ENCODE results near the gene MRPS7. TPM values are rescaled to one million over a fixed set of nuclear protein-coding genes. Genes with fewer than 3 reads are reported as not detected.
A peak's percentile ranks its signal among the peaks of the same experiment; 100 is the strongest.

Gene MRPS7
- total and polyA plus RNA-seq, 2 donors (not counting 3 experiments of a cell fraction or from before 2014, with no cell fraction given), result 79.8 to 82.8 TPM

DNA sequence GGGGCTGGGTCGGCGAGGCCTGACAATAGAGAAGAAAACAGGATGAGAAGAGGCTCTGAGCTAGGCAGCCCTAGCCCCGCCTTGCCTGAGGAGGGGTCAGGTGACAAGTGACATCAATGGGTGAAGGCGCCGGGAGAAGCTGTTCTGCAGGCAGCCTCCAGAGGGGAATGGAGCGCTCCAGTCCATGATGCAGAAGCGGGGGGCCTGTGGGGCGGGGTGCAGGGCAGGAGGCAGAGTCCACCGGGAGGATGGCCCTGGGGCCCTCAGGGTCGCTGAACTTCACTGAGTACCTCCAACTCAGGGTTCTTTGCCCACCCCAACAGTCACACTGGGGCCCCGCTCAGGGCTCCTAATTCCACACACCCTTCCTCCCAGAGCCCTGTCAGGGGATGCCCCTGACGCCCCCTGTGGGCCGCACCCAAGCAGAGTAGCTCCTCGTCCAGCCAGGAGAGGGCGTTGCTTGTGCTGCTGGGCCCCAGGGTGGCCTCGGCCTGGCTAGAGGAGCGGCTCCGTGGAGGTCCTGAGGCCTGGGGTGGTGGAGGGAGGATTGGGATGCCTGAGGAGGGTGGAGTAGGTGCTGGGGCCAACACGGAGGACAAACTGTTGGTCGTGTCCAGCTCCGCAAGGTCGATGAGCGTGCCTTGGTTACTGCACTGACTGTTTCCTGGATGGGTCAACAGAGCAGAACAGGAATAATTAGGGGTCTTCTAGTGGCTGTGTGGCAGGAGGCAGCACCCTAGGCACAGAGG, 21.1 kb upstream of the MRPS7 start:
- intact Hi-C loops (cut with micrococcal nuclease) (loop anchor here (1.0 to 2.0 kb wide), 4 partner anchors 21 to 172 kb away; partner anchors contain the start of genes GGA3, GRB2, MIF4GD and MRPS7), dilution Hi-C loops (cut with MboI; ENCODE audit: extremely low pct_ligation_motif_present, low sequenced_read_pairs) (no loop called here)
- Histone ChIP-seq H3K4me2 (ENCODE audit: insufficient read depth, low read length) (no peak overlapping the region), H3K9me3 (replicated peaks; ENCODE audit: control insufficient read depth, insufficient read depth, low read length) (no peaks in the 10 kb centered on the region), H3K27me3 (ENCODE audit: control insufficient read depth in 2 of 2, insufficient read depth in 2 of 2, low read length in 2 of 2) (no peaks in the 10 kb centered on the region), H4K20me1 (replicated peaks; ENCODE audit: control insufficient read depth, extremely low read depth, insufficient read depth, low read length) (no peaks in the 10 kb centered on the region), H3K9me1 (replicated peaks; ENCODE audit: control insufficient read depth, extremely low read depth, insufficient read depth, low read length) (no peaks in the 10 kb centered on the region), H2AFZ (ENCODE audit: low read depth, low read length) (no peak overlapping the region), H3K27ac (ENCODE audit: insufficient read depth, low read depth, low read length) (no peak overlapping the region), H3K36me3 (ENCODE audit: control insufficient read depth in 2 of 2, extremely low read depth in 1 of 2, insufficient read depth in 2 of 2, low read length in 2 of 2) (peaks cover 3 to 60% of the 10 kb centered on the region in 2 experiments), H3K9ac (replicated peaks; ENCODE audit: extremely low read depth, insufficient read depth, low read length) (no peak overlapping the region), H3K4me3 (replicated peaks in 1 of 3; ENCODE audit: insufficient read depth in 1 of 3, low read depth in 1 of 3, low read length in 3 of 3) (no peak overlapping the region), H3K79me2 (ENCODE audit: control insufficient read depth, insufficient read depth, low read length) (no peaks in the 10 kb centered on the region), H3K4me1 (ENCODE audit: control insufficient read depth, extremely low read depth, insufficient read depth, low read length) (no peaks in the 10 kb centered on the region)
- DNase-seq (ENCODE audit: low read depth, low spot score) (peak; percentile 45), FAIRE-seq (peak; percentile 42)
- no peak for TF ChIP-seq POLR2A (IDR thresholded peaks at IDR 0.05; ENCODE audit: low read depth, low read length)
- TF ChIP-seq, protein P1, sequence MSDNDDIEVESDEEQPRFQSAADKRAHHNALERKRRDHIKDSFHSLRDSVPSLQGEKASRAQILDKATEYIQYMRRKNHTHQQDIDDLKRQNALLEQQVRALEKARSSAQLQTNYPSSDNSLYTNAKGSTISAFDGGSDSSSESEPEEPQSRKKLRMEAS (IDR thresholded peaks at IDR 0.05; ENCODE audit: insufficient read depth, insufficient read length), result no peak
- TF ChIP-seq, protein P2, sequence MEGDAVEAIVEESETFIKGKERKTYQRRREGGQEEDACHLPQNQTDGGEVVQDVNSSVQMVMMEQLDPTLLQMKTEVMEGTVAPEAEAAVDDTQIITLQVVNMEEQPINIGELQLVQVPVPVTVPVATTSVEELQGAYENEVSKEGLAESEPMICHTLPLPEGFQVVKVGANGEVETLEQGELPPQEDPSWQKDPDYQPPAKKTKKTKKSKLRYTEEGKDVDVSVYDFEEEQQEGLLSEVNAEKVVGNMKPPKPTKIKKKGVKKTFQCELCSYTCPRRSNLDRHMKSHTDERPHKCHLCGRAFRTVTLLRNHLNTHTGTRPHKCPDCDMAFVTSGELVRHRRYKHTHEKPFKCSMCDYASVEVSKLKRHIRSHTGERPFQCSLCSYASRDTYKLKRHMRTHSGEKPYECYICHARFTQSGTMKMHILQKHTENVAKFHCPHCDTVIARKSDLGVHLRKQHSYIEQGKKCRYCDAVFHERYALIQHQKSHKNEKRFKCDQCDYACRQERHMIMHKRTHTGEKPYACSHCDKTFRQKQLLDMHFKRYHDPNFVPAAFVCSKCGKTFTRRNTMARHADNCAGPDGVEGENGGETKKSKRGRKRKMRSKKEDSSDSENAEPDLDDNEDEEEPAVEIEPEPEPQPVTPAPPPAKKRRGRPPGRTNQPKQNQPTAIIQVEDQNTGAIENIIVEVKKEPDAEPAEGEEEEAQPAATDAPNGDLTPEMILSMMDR (IDR thresholded peaks at IDR 0.05; ENCODE audit: extremely low read depth in 1 of 2, insufficient read depth in 1 of 2, low read depth in 1 of 2, low read length in 2 of 2), result peak; percentile 91 to 99
- ChIA-PET CTCF (interaction anchor here (0.6 to 7.6 kb wide), 21 partner anchors 9 to 252 kb away, joined by 3 to 91 read pairs (median 4); partner anchors contain the start of genes GGA3, MIF4GD, MRPS7 and SLC25A19), POLR2A (interaction anchor here (1.6 kb wide), 1 partner anchor 20 kb away, joined by 5 read pairs; the partner anchor contains the start of gene GGA3)
- no TSS peak for BruUV-seq (replicated peaks)

DNA sequence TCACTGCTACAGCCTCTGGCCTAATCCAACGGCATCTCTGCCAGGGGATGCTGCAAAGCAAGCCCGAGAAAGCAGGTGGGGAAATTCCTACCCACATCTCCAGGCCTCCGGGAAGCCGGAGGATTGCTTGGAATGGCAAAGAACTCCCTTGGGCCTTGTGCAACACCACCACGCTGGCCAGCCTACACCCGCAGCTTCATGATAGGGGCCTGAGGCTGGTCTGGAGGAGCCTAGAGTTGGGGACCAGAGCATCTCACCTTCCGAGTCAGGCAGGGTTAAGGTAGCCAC, 20.6 kb upstream of the MRPS7 start:
- CTCF ChIA-PET, result interaction anchor here (1.0 to 7.6 kb wide), 12 partner anchors 9 to 171 kb away, joined by 3 to 91 read pairs (median 15); partner anchors contain the start of genes GGA3, MIF4GD, MRPS7 and SLC25A19
- Histone ChIP-seq H3K4me2 (ENCODE audit: insufficient read depth, low read length) (no peak overlapping the region), H3K79me2 (ENCODE audit: control insufficient read depth, insufficient read depth, low read length) (no peaks in the 10 kb centered on the region), H3K9me3 (replicated peaks; ENCODE audit: control insufficient read depth, insufficient read depth, low read length) (no peaks in the 10 kb centered on the region), H3K9me1 (replicated peaks; ENCODE audit: control insufficient read depth, extremely low read depth, insufficient read depth, low read length) (no peaks in the 10 kb centered on the region), H3K27me3 (ENCODE audit: control insufficient read depth in 2 of 2, insufficient read depth in 2 of 2, low read length in 2 of 2) (no peaks in the 10 kb centered on the region), H3K9ac (replicated peaks; ENCODE audit: extremely low read depth, insufficient read depth, low read length) (no peak overlapping the region), H2AFZ (ENCODE audit: low read depth, low read length) (no peak overlapping the region), H3K4me3 (replicated peaks in 1 of 3; ENCODE audit: insufficient read depth in 1 of 3, low read depth in 1 of 3, low read length in 3 of 3) (no peak overlapping the region), H3K4me1 (ENCODE audit: control insufficient read depth, extremely low read depth, insufficient read depth, low read length) (no peaks in the 10 kb centered on the region), H3K36me3 (ENCODE audit: control insufficient read depth in 2 of 2, extremely low read depth in 1 of 2, insufficient read depth in 2 of 2, low read length in 2 of 2) (peaks cover 5 to 65% of the 10 kb centered on the region in 2 experiments), H4K20me1 (replicated peaks; ENCODE audit: control insufficient read depth, extremely low read depth, insufficient read depth, low read length) (no peaks in the 10 kb centered on the region), H3K27ac (ENCODE audit: insufficient read depth, low read depth, low read length) (no peak overlapping the region)
- TF ChIP-seq MYC (IDR thresholded peaks at IDR 0.05; ENCODE audit: low read depth, low read length) (no peak), GATA2 (IDR thresholded peaks at IDR 0.05; ENCODE audit: insufficient read depth, insufficient read length, low read depth, low read length) (no peak), JUN (IDR thresholded peaks at IDR 0.05; ENCODE audit: borderline replicate concordance, insufficient read depth, insufficient read length, low read depth) (no peak)
- TF ChIP-seq, protein P2 (IDR thresholded peaks at IDR 0.05; ENCODE audit: extremely low read depth in 1 of 2, insufficient read depth in 1 of 2, low read depth in 1 of 2, low read length in 2 of 2), result no peak
- intact Hi-C loops (cut with micrococcal nuclease) (loop anchor here (2.0 kb wide), 1 partner anchor 164 kb away; the partner anchor contains the start of gene GRB2), dilution Hi-C loops (cut with MboI; ENCODE audit: extremely low pct_ligation_motif_present, low sequenced_read_pairs) (no loop called here)
- no TSS peak for BruUV-seq (replicated peaks)
- FAIRE-seq, result no peak
- POLR2A ChIA-PET, result interaction anchor here (1.6 kb wide), 1 partner anchor 20 kb away, joined by 5 read pairs; the partner anchor contains the start of gene GGA3
- no peak for DNase-seq (ENCODE audit: low read depth, low spot score)

Measured in endothelial cell of umbilical vein (primary cell).